Tibial artery (tissue), 4 donors: ENCODE measurements around the gene C16orf96.
A peak's percentile ranks its signal among the peaks of the same experiment; 100 is the strongest.

ENCODE experiments used
- DNase-seq, 2 donors: peaks; one replicate each; pipeline ENCODE4 v3.0.0-alpha.2; 2019
- H3K27ac ChIP-seq, 2 donors: fragments of 200-600 bp; sonication (generic) in 1 of 2; 1 replicate in 1 of 2; 2 replicates in 1 of 2; pipeline ENCODE4 v1.5.1; 2018 to 2019; ENCODE audit warnings: mild to moderate bottlenecking in 1 of 2
- H3K27me3 ChIP-seq, 2 donors: fragments of 200-600 bp; sonication (generic) in 1 of 2; one replicate each; pipeline versions ENCODE4 v1.5.1 to v1.6.0; 2016 to 2019
- H3K36me3 ChIP-seq, 3 donors: fragments of 200-600 bp; sonication (generic) in 2 of 3; one replicate each; pipeline ENCODE4 v1.5.1; 2016 to 2019; ENCODE audit warnings: mild to moderate bottlenecking in 2 of 3
- H3K4me1 ChIP-seq, 4 donors: fragments of 200-600 bp; sonication (generic) in 2 of 4; 1 replicate in 3 of 4; 2 replicates in 1 of 4; pipeline ENCODE4 v1.5.1; 2016 to 2019
- H3K4me3 ChIP-seq, 2 donors: fragments of 200-600 bp; sonication (generic) in 1 of 2; 1 replicate in 1 of 2; 2 replicates in 1 of 2; pipeline ENCODE4 v1.5.1; 2018 to 2019; ENCODE audit warnings: mild to moderate bottlenecking in 2 of 2
- H3K9me3 ChIP-seq, 3 donors: fragments of 200-600 bp; sonication (generic) in 1 of 3; one replicate each; pipeline ENCODE4 v1.5.1; 2016 to 2019
- intact Hi-C: fragments of 100-400 bp; cut with DNase I; formaldehyde crosslinking; loops from one replicate; pipeline ENCODE4 v1.15.0; 2023; ENCODE audit warnings: low total_unique reads
- TF ChIP-seq, protein P1 (sequence below), 2 experiments: fragments of 200-600 bp in 1 of 2; fragments of 450-650 bp in 1 of 2; IDR thresholded peaks; one replicate each; pipeline ENCODE4 v1.5.1; 2017 to 2019; ENCODE audit warnings: antibody characterized with exemption in 2 of 2, mild to moderate bottlenecking in 1 of 2, moderate library complexity in 1 of 2

Gene C16orf96

DNA sequence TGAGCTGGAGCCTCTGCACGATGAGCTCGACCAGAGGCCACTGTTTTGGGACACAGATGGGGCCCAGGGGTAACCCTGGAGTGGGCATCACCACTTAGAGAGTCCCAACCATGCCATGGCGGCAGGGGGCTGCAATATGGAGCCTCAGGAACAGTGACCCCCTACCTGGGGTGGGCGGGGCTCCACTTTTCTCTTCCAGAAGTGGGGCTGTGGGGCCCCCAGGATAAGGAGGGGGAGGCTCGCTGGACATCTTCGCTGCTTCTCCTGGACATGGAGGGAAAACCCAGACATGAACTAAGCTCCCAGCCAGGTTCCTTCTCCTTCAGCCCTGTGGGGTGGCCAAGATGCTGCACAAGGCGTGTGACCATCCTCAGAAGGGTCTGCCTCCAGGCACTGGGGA, 42.3 kb upstream of the C16orf96 start:
- TF ChIP-seq, protein P1, sequence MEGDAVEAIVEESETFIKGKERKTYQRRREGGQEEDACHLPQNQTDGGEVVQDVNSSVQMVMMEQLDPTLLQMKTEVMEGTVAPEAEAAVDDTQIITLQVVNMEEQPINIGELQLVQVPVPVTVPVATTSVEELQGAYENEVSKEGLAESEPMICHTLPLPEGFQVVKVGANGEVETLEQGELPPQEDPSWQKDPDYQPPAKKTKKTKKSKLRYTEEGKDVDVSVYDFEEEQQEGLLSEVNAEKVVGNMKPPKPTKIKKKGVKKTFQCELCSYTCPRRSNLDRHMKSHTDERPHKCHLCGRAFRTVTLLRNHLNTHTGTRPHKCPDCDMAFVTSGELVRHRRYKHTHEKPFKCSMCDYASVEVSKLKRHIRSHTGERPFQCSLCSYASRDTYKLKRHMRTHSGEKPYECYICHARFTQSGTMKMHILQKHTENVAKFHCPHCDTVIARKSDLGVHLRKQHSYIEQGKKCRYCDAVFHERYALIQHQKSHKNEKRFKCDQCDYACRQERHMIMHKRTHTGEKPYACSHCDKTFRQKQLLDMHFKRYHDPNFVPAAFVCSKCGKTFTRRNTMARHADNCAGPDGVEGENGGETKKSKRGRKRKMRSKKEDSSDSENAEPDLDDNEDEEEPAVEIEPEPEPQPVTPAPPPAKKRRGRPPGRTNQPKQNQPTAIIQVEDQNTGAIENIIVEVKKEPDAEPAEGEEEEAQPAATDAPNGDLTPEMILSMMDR (IDR thresholded peaks at IDR 0.05), result no peak
- H3K27ac ChIP-seq, result peak overlapping the region; percentile 20 to 22
- no peaks in the 10 kb centered on the region for H3K9me3 ChIP-seq
- H3K36me3 ChIP-seq, result peaks cover 24 to 57% (median 47%) of the 10 kb centered on the region in 3 donors
- intact Hi-C loops, result no loop called here
- no peak for DNase-seq
- no peak overlapping the region for H3K4me3 ChIP-seq
- peaks cover 0 to 11% (median 6%) of the 10 kb centered on the region in 4 donors for H3K4me1 ChIP-seq
- no peaks in the 10 kb centered on the region for H3K27me3 ChIP-seq

DNA sequence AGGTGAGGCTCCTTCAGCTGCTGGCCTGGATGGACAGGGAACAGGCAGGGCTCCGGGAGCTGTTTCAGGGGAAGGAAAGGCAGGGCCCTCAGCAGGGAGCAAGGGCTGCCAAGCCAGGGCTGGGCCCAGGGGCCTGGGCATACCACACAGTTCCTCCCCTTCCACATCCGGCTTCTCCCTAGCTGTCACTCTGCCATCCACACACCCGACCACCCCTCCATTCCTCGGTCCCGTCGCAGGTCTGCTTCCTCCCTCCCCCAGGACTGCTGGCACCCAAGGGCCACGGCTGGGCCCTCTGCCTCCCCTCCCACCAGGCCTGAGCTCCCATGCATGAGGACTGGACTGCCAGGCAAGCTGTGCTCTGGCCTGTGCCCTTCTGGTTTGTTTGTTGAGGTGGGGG, 41.5 kb upstream of the C16orf96 start:
- intact Hi-C loops, result no loop called here
- TF ChIP-seq, protein P1 (IDR thresholded peaks at IDR 0.05), result no peak
- H3K4me3 ChIP-seq, result no peak overlapping the region

GRCh38 chr16:4515611-4516233, 40.4 kb upstream of the C16orf96 start:
- no peaks in the 10 kb centered on the region for H3K9me3 ChIP-seq
- TF ChIP-seq, protein P1 (IDR thresholded peaks at IDR 0.05), result no peak
- H3K27me3 ChIP-seq, result no peaks in the 10 kb centered on the region
- no peak overlapping the region for H3K27ac ChIP-seq
- peaks cover 11 to 40% (median 32%) of the 10 kb centered on the region in 3 donors for H3K36me3 ChIP-seq
- H3K4me3 ChIP-seq, result no peak overlapping the region
- DNase-seq, result no peak
- intact Hi-C loops, result no loop called here
- peaks cover 0 to 11% (median 6%) of the 10 kb centered on the region in 4 donors for H3K4me1 ChIP-seq

More for the DNA sequence above, 41.5 kb upstream of the C16orf96 start:
- no peak for DNase-seq
- Histone ChIP-seq H3K9me3 (no peaks in the 10 kb centered on the region), H3K27me3 (no peaks in the 10 kb centered on the region), H3K27ac (peak overlapping the region; percentile 20 to 22), H3K36me3 (peaks cover 18 to 50% (median 40%) of the 10 kb centered on the region in 3 donors), H3K4me1 (peaks cover 0 to 11% (median 6%) of the 10 kb centered on the region in 4 donors)

DNA sequence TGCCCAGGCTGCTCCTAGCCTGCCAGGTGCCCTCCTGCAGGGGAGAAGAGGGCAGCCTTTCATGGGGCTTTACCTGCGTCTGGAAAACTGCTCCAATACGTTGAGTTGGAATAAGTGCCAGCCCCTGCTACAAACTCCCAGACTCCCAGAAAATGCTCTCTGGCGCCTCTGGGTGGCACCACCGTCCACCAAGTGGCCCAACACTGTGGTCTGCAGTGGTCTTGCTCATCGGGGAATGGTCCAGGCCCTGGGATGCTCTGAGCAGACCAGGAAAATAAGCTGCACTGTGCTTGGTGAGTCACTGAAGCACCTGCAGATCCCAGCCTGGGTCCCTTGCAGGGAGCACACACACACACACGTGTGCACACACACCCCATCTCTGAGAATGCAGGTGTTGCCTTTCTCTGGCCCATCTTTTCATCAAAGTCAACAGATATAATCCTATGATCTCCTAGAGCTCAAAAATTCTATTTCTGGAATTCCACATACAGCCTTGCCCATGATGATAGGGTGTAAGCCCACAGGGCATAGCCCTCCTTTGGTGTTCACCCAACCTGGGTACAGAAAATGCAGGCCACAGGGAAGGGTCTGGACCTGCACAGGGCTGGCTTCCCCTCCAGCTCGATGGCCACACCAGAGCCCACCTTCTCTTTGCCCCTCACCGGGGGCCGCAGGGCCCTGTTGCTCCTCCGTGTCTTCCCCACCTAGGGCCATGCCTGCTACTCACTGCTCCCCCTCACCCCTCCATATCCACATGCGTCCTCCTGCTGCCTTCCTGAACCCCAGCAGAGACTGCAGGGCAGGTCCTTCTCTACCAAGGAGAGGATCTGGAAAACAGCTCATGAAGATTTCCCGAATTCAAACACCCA, 38.1 kb upstream of the C16orf96 start:
- Histone ChIP-seq H3K4me1 (peaks cover 0 to 21% (median 11%) of the 10 kb centered on the region in 4 donors), H3K9me3 (no peaks in the 10 kb centered on the region), H3K27me3 (no peaks in the 10 kb centered on the region), H3K27ac (no peak overlapping the region), H3K36me3 (peaks cover 0 to 28% (median 9%) of the 10 kb centered on the region in 3 donors), H3K4me3 (no peak overlapping the region)
- TF ChIP-seq, protein P1 (IDR thresholded peaks at IDR 0.05), result peak; percentile 29 to 32
- DNase-seq, result no peak
- intact Hi-C loops, result no loop called here

DNA sequence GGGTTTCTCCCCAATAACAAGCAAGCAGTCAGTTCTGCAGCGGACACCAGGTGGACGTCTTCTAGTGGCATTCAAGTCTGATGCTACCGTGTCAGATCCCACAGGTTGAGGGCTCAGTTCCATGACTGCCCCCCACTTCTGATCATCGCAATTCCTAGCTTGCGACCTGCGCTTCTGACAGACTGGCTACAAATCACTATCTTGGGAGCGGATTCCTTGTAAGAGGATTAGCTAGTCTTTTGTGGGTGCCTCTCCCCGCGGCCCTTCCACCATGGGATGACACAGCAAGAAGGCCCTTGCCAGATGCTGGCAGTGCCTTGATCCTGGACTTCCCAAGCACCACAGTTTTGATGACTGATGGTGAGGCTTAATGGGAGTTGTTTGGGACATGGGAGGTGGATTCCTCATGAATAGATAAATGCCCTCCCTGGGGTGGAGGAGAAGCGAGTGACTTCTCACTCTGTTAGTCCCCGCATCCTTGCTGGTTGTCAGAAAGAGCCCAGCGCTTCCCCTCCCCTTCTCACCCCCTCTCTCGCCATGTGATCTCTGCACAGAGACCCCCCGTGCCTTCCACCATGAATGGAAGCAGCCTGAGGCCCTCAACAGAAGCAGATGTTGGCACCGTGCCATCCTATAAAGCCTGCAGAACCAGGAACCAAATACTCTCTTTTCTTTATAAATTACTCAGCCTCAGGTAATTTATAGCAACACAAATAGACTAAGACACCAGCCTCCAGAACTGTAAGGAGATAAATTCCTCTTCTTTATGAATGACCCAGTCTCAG, 36.7 kb upstream of the C16orf96 start:
- TF ChIP-seq, protein P1 (IDR thresholded peaks at IDR 0.05), result no peak
- H3K27ac ChIP-seq, result no peak overlapping the region
- H3K36me3 ChIP-seq, result peaks cover 0 to 21% (median 6%) of the 10 kb centered on the region in 3 donors
- no peaks in the 10 kb centered on the region for H3K27me3 ChIP-seq
- H3K4me3 ChIP-seq, result no peak overlapping the region
- no peak for DNase-seq
- H3K9me3 ChIP-seq, result no peaks in the 10 kb centered on the region
- H3K4me1 ChIP-seq, result peaks cover 0 to 17% (median 7%) of the 10 kb centered on the region in 4 donors
- intact Hi-C loops, result no loop called here
